Nephron (organoid): Measurements from ENCODE around the gene GPT2.

Experiments used
- H3K27ac Mint-ChIP-seq, 3 experiments: 2 replicates each; pipeline ENCODE4 v1.8.0; 2020; ENCODE audit warnings: mixed read lengths in 3 of 3, mild to moderate bottlenecking in 2 of 3, moderate library complexity in 1 of 3
- H3K27me3 Mint-ChIP-seq: 2 replicates; pipeline ENCODE4 v1.8.0; 2021; ENCODE audit warnings: low read depth, mild to moderate bottlenecking, moderate library complexity, mixed read lengths
- H3K36me3 Mint-ChIP-seq: 2 replicates; pipeline ENCODE4 v1.8.0; 2020; ENCODE audit warnings: low read depth, mixed read lengths
- H3K4me1 Mint-ChIP-seq: 2 replicates; pipeline ENCODE4 v1.8.0; 2020; ENCODE audit warnings: mixed read lengths
- H3K4me3 Mint-ChIP-seq, 3 experiments: 2 replicates each; pipeline ENCODE4 v1.8.0; 2020; ENCODE audit warnings: mild to moderate bottlenecking in 3 of 3, mixed read lengths in 3 of 3, moderate library complexity in 2 of 3
- H3K9me3 Mint-ChIP-seq: 2 replicates; pipeline ENCODE4 v1.8.0; 2020; ENCODE audit warnings: mixed read lengths
- TF ChIP-seq, protein P1 (sequence below), 3 experiments: fragments of 200-600 bp; sonication (generic); IDR thresholded peaks; one replicate each; pipeline ENCODE4 v1.5.0; 2021; ENCODE audit warnings: antibody characterized with exemption in 3 of 3; ENCODE audit not compliant: unreplicated experiment in 3 of 3

GPT2 gene

DNA sequence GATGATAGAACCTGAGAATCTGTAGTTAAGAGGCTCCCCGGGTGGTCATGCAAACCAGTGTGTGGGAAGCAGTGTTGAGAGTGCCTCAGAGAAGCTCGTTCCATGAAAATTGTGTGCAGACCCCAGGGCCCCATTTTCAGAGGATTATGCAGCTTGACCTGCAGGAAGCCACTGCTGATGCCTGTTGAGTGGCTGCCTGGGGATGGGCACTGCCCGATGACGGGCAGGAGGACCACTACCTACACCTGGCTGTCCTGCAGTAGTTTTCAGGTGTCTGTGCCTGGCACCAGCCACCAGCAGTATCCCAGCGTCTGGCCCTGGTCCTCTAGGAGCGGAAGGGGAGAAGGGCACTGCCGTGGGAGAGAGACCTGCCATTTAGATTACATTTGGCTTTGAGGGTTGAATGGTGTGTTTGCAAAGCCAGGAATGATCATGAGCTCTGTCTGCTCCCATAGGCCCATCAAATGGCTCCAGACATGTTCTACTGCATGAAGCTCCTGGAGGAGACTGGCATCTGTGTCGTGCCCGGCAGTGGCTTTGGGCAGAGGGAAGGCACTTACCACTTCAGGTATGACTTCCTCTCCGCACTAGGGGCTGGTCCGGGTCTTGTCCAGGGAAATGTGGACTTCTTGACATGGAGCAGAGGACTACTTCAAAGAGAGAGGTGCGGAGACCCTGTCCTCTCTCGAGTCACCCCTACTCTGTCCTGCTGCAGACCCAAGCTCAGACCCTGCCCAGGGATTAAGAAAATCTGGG lies 42.5 kb downstream of the GPT2 start:
- Mint-ChIP-seq H3K27me3 (no peaks in the 10 kb centered on the region), H3K9me3 (no peaks in the 10 kb centered on the region), H3K36me3 (peaks cover 44% of the 10 kb centered on the region), H3K4me1 (no peaks in the 10 kb centered on the region), H3K27ac (no peak overlapping the region), H3K4me3 (no peak overlapping the region)
- TF ChIP-seq, protein P1, sequence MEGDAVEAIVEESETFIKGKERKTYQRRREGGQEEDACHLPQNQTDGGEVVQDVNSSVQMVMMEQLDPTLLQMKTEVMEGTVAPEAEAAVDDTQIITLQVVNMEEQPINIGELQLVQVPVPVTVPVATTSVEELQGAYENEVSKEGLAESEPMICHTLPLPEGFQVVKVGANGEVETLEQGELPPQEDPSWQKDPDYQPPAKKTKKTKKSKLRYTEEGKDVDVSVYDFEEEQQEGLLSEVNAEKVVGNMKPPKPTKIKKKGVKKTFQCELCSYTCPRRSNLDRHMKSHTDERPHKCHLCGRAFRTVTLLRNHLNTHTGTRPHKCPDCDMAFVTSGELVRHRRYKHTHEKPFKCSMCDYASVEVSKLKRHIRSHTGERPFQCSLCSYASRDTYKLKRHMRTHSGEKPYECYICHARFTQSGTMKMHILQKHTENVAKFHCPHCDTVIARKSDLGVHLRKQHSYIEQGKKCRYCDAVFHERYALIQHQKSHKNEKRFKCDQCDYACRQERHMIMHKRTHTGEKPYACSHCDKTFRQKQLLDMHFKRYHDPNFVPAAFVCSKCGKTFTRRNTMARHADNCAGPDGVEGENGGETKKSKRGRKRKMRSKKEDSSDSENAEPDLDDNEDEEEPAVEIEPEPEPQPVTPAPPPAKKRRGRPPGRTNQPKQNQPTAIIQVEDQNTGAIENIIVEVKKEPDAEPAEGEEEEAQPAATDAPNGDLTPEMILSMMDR (IDR thresholded peaks at IDR 0.05; ENCODE audit: unreplicated experiment in 3 of 3) = no peak

DNA sequence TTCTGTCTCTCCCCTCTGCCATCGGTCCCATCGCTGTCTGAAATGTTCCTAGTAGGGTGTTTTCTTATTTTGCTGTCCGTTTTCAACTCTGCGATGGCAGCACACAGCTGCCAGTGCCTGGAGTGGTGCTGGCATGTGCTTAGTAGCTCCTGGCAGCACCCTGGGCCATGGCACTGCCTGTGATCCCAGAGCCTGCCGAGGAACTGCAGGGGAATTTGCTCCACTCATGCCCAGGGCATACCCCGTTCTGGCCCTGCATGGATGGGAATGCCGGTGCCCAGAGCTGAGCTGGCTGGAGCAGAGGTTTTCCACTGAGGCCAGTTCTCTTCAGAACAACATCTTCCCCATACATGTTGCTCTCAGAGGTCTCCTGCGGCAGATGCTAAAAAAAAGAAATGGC lies 43.1 kb downstream of the GPT2 start:
- Mint-ChIP-seq H3K36me3 (peaks cover 39% of the 10 kb centered on the region), H3K4me1 (no peaks in the 10 kb centered on the region), H3K27me3 (no peaks in the 10 kb centered on the region), H3K4me3 (no peak overlapping the region), H3K9me3 (no peaks in the 10 kb centered on the region), H3K27ac (no peak overlapping the region)
- TF ChIP-seq, protein P1 (IDR thresholded peaks at IDR 0.05; ENCODE audit: unreplicated experiment in 3 of 3) = no peak

DNA sequence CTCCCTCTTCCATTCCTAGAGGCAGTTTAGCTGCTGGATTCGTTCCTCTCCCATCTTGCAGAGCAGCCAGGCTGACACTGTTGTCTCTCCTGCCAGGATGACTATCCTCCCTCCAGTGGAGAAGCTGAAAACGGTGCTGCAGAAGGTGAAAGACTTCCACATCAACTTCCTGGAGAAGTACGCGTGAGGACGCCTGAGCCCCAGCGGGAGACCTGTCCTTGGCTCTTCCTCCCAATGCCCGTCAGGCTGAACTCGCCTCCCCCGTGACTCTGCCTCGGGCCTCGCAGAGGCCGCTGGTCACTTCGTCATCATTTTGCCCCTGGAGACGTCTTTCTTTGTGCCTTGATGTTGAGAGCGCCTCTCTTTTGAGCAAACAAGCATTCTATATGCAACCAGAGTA lies 44.6 kb downstream of the GPT2 start:
- Mint-ChIP-seq H3K4me1 (no peaks in the 10 kb centered on the region), H3K27ac (no peak overlapping the region)

DNA sequence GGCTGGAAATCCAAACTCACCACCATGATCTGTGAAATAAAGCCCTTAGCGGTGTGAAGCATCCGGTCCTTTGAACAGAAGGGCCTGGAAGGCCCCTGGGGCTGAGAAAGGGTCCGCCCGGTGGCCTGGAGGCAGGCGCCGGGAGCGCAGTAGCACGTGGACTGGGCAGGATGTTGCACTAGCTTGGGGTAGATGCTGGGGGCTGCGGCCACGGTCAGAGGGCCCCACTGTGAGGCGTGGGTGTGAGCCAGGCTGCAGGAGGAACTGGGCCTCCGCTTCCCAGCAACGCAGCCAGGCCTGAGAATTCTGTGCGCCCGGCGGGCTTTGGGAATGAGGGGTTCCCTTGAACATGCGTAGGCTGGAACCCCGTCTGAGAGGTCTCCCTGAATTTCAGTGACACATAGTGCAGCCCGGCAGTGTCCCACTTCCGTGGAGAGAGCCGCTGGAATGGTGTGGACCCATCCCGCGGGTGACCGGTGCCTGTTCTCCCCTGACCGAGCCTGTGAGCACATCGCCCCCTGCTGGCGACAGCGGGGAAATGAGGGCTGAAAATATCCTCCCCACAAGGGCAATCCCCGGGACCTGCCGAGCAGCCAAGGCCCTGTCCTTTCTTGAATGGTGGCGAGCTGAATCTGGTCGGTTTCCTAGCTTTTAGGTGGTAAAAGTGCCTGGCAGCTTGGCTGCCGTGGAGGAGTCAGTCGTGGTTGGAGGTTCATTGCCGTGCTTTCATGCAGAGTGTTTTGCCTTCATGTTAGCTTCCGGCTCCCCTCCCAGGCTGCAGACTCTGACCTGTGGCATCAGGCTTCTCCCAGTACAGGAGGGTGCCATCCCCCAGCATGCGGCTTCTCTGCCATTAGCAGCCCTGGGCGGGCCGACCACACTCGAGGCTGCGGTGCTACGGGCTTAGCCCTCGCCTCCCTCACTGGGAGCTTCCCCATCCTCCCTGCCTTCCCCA lies 45.5 kb downstream of the GPT2 start:
- Mint-ChIP-seq H3K36me3 (peaks cover 26% of the 10 kb centered on the region), H3K9me3 (no peaks in the 10 kb centered on the region), H3K27ac (no peak overlapping the region), H3K4me1 (no peaks in the 10 kb centered on the region), H3K4me3 (no peak overlapping the region), H3K27me3 (no peaks in the 10 kb centered on the region)
- TF ChIP-seq, protein P1 (IDR thresholded peaks at IDR 0.05; ENCODE audit: unreplicated experiment in 3 of 3) = peak; percentile 72 to 77 (median 75)

More for the DNA sequence above, 44.6 kb downstream of the GPT2 start:
- Mint-ChIP-seq H3K27me3 (no peaks in the 10 kb centered on the region), H3K36me3 (peaks cover 29% of the 10 kb centered on the region), H3K9me3 (no peaks in the 10 kb centered on the region), H3K4me3 (no peak overlapping the region)
- TF ChIP-seq, protein P1 (IDR thresholded peaks at IDR 0.05; ENCODE audit: unreplicated experiment in 3 of 3) = no peak

DNA sequence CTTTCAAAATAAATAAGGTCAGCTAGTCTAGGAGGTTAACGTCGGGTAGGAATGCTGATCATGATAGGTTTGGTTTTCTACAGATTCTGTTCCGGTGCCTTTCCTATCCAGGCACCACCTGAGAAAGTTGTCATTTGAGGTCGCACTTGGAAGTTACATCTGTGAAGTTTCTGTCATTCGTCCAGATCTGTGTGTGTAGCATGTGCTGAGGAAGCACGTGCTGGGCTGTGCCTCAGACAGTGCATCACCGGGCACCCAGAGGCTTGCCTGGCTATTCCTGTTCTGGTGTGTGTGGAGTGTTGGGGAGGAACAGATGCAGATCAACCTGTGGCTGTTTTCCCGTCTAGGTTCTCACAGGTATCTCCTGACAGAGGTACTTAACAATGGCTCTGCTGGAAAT lies 46.7 kb downstream of the GPT2 start:
- Mint-ChIP-seq H3K27me3 (no peaks in the 10 kb centered on the region), H3K27ac (no peak overlapping the region), H3K4me3 (no peak overlapping the region), H3K9me3 (no peaks in the 10 kb centered on the region), H3K36me3 (peaks cover 26% of the 10 kb centered on the region), H3K4me1 (no peaks in the 10 kb centered on the region)
- TF ChIP-seq, protein P1 (IDR thresholded peaks at IDR 0.05; ENCODE audit: unreplicated experiment in 3 of 3) = no peak
